ENCODE measurements around the gene FOXJ2. TPM values are rescaled to one million over a fixed set of nuclear protein-coding genes. Genes with fewer than 3 reads are reported as not detected.

Gene FOXJ2
- total RNA-seq, 2 donors from 2014 or later: 15.4 to 27.8 TPM

DNA sequence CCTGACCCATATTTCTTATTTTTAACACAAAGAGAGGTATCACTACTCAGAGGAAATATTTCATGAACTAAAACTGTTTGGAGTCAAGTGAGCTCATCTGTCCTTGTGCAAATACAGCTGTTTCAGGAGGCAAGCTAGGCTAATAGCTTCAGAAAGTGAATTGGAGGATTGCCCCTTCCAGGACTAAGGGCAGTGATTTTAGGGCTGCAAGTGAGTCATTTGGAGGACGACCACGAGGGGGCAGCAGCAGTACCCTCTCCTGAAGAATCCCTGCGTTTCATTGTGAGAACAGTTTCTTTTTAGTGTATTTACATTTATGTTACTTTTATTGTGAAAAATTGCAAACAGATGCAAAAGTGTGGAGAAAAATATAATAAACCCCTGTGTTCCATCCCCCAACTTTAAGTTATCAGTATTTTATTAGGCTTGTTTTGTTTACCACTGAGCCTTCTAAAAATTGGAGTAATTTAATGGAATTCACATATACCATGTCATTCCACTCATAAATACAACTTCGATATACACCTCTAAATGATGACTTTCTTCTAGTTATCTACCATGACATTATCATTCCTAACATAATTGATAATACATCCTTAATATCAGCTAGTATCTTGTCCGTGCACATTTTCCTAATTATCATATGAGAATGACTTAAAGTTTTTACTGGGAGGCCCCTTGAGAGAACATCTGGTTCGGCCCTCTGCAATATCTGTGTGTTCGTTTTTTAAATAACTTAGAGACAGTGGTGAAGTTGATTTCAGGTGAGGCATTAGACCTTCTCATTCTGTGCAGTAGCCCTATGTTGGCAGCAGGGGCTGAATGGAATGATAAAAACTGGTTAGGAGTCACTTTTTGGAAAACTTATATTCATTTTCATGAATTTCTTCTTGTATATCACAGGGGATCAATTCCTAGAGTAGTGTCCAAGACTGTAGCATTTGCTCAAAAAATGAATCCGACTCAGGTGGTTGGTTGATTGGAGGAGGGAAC, 13.7 kb downstream of the FOXJ2 start:
- no peak overlapping the region for H3K27ac ChIP-seq
- TF ChIP-seq POLR2AphosphoS5 (IDR thresholded peaks at IDR 0.05) (no peak), POLR2A (IDR thresholded peaks at IDR 0.05) (no peak)
- TF ChIP-seq, protein P1, sequence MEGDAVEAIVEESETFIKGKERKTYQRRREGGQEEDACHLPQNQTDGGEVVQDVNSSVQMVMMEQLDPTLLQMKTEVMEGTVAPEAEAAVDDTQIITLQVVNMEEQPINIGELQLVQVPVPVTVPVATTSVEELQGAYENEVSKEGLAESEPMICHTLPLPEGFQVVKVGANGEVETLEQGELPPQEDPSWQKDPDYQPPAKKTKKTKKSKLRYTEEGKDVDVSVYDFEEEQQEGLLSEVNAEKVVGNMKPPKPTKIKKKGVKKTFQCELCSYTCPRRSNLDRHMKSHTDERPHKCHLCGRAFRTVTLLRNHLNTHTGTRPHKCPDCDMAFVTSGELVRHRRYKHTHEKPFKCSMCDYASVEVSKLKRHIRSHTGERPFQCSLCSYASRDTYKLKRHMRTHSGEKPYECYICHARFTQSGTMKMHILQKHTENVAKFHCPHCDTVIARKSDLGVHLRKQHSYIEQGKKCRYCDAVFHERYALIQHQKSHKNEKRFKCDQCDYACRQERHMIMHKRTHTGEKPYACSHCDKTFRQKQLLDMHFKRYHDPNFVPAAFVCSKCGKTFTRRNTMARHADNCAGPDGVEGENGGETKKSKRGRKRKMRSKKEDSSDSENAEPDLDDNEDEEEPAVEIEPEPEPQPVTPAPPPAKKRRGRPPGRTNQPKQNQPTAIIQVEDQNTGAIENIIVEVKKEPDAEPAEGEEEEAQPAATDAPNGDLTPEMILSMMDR (IDR thresholded peaks at IDR 0.05): peak; percentile 58 to 77 (median 64)
- intact Hi-C loops (cut with DNase I): loop anchor here (5.0 kb wide), 1 partner anchor 36 kb away; the partner anchor contains the start of gene NECAP1
- WGBS: 47% methylated on average over 8 of the region's 8 CpGs
- no peaks in the 10 kb centered on the region for H3K4me1 ChIP-seq (replicated peaks)
- no peaks in the 10 kb centered on the region for H3K27me3 ChIP-seq (replicated peaks; ENCODE audit: insufficient read depth)
- H3K36me3 ChIP-seq: peaks cover 16 to 25% of the 10 kb centered on the region in 2 donors
- DNase-seq (ENCODE audit: low spot score): peak; percentile 59
- H3K9me3 ChIP-seq: no peaks in the 10 kb centered on the region
- H3K4me3 ChIP-seq: no peak overlapping the region

DNA sequence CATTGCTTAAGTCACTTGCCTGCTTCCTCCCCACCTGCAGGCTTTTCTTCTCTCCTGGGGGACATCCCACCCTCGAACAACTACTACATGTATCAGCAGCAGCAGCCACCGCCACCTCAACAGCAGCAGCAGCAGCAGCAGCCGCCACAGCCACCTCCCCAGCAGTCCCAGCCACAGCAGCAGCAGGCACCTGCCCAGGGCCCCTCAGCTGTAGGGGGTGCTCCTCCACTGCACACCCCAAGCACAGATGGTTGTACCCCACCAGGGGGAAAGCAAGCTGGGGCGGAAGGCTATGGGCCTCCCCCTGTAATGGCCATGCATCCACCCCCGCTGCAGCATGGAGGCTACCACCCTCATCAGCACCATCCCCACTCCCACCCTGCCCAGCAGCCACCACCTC, 15.3 kb downstream of the FOXJ2 start:
- TF ChIP-seq POLR2AphosphoS5 (IDR thresholded peaks at IDR 0.05) (no peak), POLR2A (IDR thresholded peaks at IDR 0.05) (no peak)
- TF ChIP-seq, protein P1 (IDR thresholded peaks at IDR 0.05): no peak
- WGBS: 91% methylated on average over 5 of the region's 5 CpGs
- Histone ChIP-seq H3K27me3 (replicated peaks; ENCODE audit: insufficient read depth) (no peaks in the 10 kb centered on the region), H3K36me3 (peaks cover 16 to 25% of the 10 kb centered on the region in 2 donors), H3K4me1 (replicated peaks) (no peaks in the 10 kb centered on the region), H3K9me3 (no peaks in the 10 kb centered on the region), H3K4me3 (no peak overlapping the region), H3K27ac (no peak overlapping the region)
- no peak for DNase-seq (ENCODE audit: low spot score)
- intact Hi-C loops (cut with DNase I): loop anchor here (5.0 kb wide), 1 partner anchor 34 kb away; the partner anchor contains the start of gene NECAP1

DNA sequence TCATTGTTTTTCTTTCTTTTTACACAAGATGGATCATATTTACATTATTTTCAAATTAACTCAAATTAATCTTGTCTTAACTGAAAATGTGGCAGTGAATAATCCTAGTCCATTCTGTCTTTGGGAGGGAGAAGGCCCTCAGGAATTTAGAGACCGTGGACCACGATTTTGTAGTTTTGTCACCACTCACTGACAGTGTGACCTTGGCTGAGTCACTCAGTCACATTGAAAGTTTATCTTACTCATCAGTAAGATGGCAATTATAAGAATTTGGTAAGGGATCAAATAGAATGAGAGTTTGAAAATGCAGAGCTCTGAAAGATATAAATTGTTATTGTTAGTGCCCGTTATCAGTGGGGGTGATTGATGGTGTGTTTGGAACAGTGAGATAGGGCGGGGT, 16.4 kb downstream of the FOXJ2 start:
- Histone ChIP-seq H3K4me1 (replicated peaks) (no peaks in the 10 kb centered on the region), H3K36me3 (peaks cover 20 to 24% of the 10 kb centered on the region in 2 donors), H3K27ac (no peak overlapping the region), H3K4me3 (no peak overlapping the region), H3K27me3 (replicated peaks; ENCODE audit: insufficient read depth) (no peaks in the 10 kb centered on the region), H3K9me3 (no peaks in the 10 kb centered on the region)
- WGBS: 89% methylated on average over 4 of the region's 4 CpGs
- intact Hi-C loops (cut with DNase I): loop anchor here (5.0 kb wide), 1 partner anchor 33 kb away; the partner anchor contains the start of gene NECAP1
- no peak for DNase-seq (ENCODE audit: low spot score)
- TF ChIP-seq POLR2AphosphoS5 (IDR thresholded peaks at IDR 0.05) (no peak), POLR2A (IDR thresholded peaks at IDR 0.05) (no peak)
- TF ChIP-seq, protein P1 (IDR thresholded peaks at IDR 0.05): no peak

DNA sequence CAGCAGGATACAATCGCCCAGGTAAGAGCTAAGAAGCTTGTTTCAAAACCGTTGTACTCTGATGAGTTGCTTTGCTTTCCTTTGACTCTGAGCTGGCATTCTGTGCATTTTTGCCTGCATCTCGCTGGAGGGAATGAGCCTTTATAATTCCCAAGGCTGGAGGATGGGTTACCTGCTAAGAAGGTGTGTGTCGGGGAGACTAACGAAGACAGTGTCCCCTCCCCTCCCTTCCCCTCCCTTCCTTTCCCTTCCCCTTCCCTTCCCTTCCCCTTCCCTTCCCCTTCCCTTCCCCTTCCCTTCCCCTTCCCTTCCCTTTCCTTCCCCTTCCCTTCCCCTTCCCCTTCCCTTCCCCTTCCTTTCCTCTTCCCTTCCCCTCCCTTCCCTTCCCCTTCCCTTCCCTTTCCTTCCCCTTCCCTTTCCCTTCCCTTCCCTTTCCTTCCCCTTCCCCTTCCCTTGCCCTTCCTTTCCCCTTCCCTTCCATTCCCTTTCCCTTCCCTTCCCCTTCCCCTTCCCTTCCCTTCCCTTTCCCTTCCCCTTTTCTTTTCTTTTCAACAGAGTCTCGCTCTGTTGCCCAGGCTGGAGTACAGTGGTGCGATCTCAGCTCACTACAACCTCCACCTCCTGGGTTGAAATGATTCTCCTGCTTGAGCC, 18.2 kb downstream of the FOXJ2 start:
- no peak overlapping the region for H3K27ac ChIP-seq
- H3K4me1 ChIP-seq (replicated peaks): no peaks in the 10 kb centered on the region
- intact Hi-C loops (cut with DNase I): no loop called here
- no peak overlapping the region for H3K4me3 ChIP-seq
- WGBS: 82% methylated on average over 7 of the region's 7 CpGs
- H3K36me3 ChIP-seq: peaks cover 20% of the 10 kb centered on the region in 2 donors
- H3K9me3 ChIP-seq: no peaks in the 10 kb centered on the region
- H3K27me3 ChIP-seq (replicated peaks; ENCODE audit: insufficient read depth): no peaks in the 10 kb centered on the region
- DNase-seq (ENCODE audit: low spot score): no peak
- no peak for TF ChIP-seq POLR2AphosphoS5 (IDR thresholded peaks at IDR 0.05)

DNA sequence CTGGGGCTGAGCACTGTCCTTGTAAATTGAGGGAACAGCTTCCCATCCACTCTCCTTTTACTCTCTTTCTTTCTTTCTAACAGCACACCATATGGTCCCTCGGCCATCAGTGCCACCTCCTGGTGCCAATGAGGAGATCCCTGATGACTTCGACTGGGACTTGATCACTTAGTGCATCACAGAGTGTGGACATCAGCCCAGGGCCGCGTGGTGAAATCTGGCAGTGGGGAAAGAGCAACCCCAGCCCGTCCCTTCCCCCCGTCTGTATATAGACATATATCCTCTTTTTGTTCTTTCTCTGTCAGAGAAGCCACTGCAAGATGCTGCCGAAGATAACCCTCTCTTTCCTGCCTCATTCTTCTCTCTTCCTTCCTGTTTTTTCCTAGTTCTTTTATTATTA, 20.2 kb downstream of the FOXJ2 start:
- 92% methylated on average over 7 of the region's 7 CpGs for WGBS
- H3K27ac ChIP-seq: no peak overlapping the region
- no peak overlapping the region for H3K4me3 ChIP-seq
- no peaks in the 10 kb centered on the region for H3K27me3 ChIP-seq (replicated peaks; ENCODE audit: insufficient read depth)
- DNase-seq (ENCODE audit: low spot score): no peak
- H3K9me3 ChIP-seq: no peaks in the 10 kb centered on the region
- intact Hi-C loops (cut with DNase I): no loop called here
- TF ChIP-seq POLR2AphosphoS5 (IDR thresholded peaks at IDR 0.05): no peak
- TF ChIP-seq, protein P1 (IDR thresholded peaks at IDR 0.05): no peak
- TF ChIP-seq POLR2A (IDR thresholded peaks at IDR 0.05): no peak
- H3K36me3 ChIP-seq: peaks cover 18 to 20% of the 10 kb centered on the region in 2 donors
- no peaks in the 10 kb centered on the region for H3K4me1 ChIP-seq (replicated peaks)
